ENCODE data around the gene THYN1.

The THYN1 gene

GRCh38 chr11:134245434-134245833, 7.7 kb downstream of the THYN1 start:
- TF ChIP-seq GATA2 (IDR thresholded peaks at IDR 0.05; ENCODE audit: low read depth, low read length) (no peak), GATA3 (IDR thresholded peaks at IDR 0.05; ENCODE audit: low read depth, low read length) (no peak)

DNA sequence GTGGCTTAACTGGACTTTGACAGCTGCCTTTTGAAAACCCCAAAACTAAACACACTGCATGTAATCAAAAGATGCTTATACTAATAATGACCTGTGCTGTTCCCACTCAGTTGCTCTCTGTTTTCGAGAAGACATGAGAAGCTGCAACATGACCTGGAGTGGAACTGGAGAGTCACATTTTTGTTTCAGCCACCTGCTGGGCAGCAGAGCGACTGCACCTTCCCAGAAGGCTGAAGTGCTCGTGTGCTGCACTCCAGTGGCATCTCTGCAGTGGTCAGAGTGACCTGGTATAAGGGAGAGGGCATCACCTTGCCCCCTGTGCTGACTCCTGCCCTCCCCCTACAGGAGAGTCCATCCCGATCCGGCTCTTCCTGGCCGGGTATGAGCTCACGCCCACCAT, 8.6 kb downstream of the THYN1 start:
- TF ChIP-seq GATA3 (IDR thresholded peaks at IDR 0.05; ENCODE audit: low read depth, low read length): no peak
- no peak for TF ChIP-seq GATA2 (IDR thresholded peaks at IDR 0.05; ENCODE audit: low read depth, low read length)

- TF ChIP-seq GATA3 (IDR thresholded peaks at IDR 0.05; ENCODE audit: low read depth, low read length) (no peak), GATA2 (IDR thresholded peaks at IDR 0.05; ENCODE audit: low read depth, low read length) (no peak)
These were observed 9.2 kb downstream of the THYN1 start for GRCh38 chr11:134243913-134244312.

DNA sequence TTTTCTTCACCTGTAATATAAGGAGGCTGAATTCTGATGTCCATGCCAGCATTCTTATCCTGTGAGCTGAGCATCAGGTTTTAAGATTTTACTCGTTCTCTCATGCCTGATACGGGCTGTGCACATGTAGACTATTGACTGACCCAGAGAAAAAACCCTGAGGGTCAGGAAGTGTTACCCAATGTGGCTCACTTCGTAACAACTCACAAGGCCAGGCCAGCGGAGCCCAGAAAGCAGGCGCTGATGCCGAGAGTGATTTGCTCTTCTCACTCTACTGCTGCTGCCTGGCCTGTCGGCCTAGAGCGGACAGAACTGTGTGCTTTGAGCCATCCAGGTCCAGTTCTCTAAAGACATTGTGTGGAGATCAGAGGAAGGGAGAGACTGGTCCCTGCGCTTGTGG, 10.8 kb downstream of the THYN1 start:
- TF ChIP-seq GATA3 (IDR thresholded peaks at IDR 0.05; ENCODE audit: low read depth, low read length) (no peak), GATA2 (IDR thresholded peaks at IDR 0.05; ENCODE audit: low read depth, low read length) (no peak)

- TF ChIP-seq GATA2 (IDR thresholded peaks at IDR 0.05; ENCODE audit: low read depth, low read length) (no peak), GATA3 (IDR thresholded peaks at IDR 0.05; ENCODE audit: low read depth, low read length) (no peak)
These were observed 12.6 kb downstream of the THYN1 start for GRCh38 chr11:134240592-134240991.

GRCh38 chr11:134238956-134239355, 14.2 kb downstream of the THYN1 start:
- TF ChIP-seq GATA3 (IDR thresholded peaks at IDR 0.05; ENCODE audit: low read depth, low read length): no peak
- no peak for TF ChIP-seq GATA2 (IDR thresholded peaks at IDR 0.05; ENCODE audit: low read depth, low read length)

- no peak for TF ChIP-seq GATA3 (IDR thresholded peaks at IDR 0.05; ENCODE audit: low read depth, low read length)
- no peak for TF ChIP-seq GATA2 (IDR thresholded peaks at IDR 0.05; ENCODE audit: low read depth, low read length)
These were observed 15.6 kb downstream of the THYN1 start for GRCh38 chr11:134237557-134237922.

DNA sequence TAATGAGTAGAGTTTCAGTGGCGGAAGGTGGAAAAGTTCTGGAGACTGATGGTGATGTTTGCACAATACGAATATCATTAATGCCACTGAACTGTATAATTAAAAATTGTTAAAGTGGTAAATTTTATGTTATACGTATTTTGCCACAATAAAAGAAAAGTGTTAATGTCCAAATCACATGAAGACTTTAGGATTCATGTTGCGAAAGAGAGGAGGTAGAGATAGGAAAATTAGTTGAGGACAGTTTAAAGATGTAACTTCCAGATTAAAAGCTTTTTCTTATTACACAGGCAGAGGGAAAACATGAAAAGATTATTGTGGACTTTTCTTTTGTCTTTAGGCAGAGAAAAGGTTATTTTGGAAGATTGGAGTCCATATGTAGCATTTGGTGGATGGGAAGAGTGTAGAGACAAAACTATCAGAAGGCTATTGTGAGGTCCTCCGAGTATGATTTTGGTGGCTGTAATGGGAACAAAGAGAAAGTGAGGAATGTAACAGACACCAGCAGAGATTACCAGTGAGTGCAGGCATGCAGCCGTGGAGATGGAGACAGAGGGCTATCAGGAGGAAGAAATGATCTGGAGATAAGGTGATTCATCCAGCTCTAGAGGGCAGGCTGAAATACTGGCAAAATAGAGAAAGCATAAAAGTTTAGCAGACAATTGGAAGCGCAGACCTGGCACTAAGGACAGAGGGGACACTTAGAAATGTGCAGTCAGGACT, 16.2 kb downstream of the THYN1 start:
- TF ChIP-seq GATA2 (IDR thresholded peaks at IDR 0.05; ENCODE audit: low read depth, low read length) (peak; percentile 80), GATA3 (IDR thresholded peaks at IDR 0.05; ENCODE audit: low read depth, low read length) (no peak)

DNA sequence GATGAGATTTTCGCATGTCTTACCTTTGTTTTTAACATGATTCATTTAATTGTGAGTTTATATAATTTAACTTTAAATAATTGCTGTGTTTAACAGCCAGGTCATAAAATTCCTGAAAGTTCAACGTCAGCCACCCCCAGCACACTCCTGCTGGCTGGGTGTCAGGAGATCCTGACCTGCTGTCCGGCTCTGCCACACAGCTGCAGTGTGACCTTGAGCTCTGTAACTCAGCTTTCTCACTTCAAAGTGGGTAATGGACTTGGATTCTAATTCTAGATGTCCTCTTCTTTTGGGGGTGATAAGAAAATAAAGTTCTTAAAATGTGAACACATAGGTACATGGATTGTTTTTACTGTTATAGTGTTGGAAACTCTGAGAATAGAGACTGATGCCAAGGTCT, 17.8 kb downstream of the THYN1 start:
- TF ChIP-seq GATA2 (IDR thresholded peaks at IDR 0.05; ENCODE audit: low read depth, low read length) (no peak), GATA3 (IDR thresholded peaks at IDR 0.05; ENCODE audit: low read depth, low read length) (no peak)

DNA sequence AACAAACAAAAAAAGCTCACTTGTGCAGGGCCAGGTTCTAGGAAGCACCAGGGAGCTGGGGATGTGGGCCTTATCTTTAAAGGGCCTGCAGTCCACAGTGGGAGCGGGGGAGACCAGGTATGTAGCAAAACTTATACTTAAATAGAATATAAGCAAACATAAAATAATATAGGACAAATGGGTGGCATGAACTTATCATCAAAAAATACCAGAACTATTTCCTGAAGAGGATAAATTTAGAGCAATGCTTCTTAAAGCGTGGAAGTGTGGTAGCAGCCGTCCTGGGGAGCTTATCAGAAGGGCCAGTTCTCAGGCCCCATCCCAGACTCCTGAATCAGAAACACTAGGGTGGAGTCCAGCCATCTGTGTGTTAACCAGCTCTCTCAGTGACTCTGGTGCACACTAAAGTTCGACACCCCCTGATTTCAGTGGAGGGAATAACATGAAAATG, 19.4 kb downstream of the THYN1 start:
- TF ChIP-seq GATA3 (IDR thresholded peaks at IDR 0.05; ENCODE audit: low read depth, low read length) (no peak), GATA2 (IDR thresholded peaks at IDR 0.05; ENCODE audit: low read depth, low read length) (no peak)

- TF ChIP-seq GATA3 (IDR thresholded peaks at IDR 0.05; ENCODE audit: low read depth, low read length) (no peak), GATA2 (IDR thresholded peaks at IDR 0.05; ENCODE audit: low read depth, low read length) (peak; percentile 61)
These were observed 21.0 kb downstream of the THYN1 start for GRCh38 chr11:134231958-134232659.

DNA sequence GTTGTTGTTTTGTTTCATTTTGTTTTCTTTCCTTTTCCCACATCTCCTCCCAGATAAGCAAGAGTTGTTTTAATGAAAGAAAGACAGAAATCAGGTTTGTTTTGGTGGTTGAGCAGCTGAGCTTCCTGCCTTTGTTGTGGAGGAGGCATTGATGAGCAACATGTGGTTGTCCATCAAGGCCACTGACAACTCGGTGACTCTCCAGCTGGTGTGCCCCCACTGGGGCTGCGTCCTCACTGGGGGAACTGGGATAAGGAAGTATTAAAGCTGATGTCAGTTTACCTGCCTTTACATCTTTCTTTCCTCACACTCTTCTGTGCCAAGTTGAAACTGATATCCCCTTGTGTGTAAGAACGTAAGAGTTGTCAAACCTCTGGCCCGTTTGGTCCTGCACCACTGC, 22.8 kb downstream of the THYN1 start:
- TF ChIP-seq GATA3 (IDR thresholded peaks at IDR 0.05; ENCODE audit: low read depth, low read length) (no peak), GATA2 (IDR thresholded peaks at IDR 0.05; ENCODE audit: low read depth, low read length) (no peak)

- no peak for TF ChIP-seq GATA3 (IDR thresholded peaks at IDR 0.05; ENCODE audit: low read depth, low read length)
- TF ChIP-seq GATA2 (IDR thresholded peaks at IDR 0.05; ENCODE audit: low read depth, low read length): no peak
These were observed 23.9 kb downstream of the THYN1 start for GRCh38 chr11:134229126-134229790.

- TF ChIP-seq GATA3 (IDR thresholded peaks at IDR 0.05; ENCODE audit: low read depth, low read length): no peak
- TF ChIP-seq GATA2 (IDR thresholded peaks at IDR 0.05; ENCODE audit: low read depth, low read length): no peak
These were observed 24.5 kb downstream of the THYN1 start for GRCh38 chr11:134228625-134229024.
